Caco-2 (cell line): ENCODE measurements around the gene SURF2. TPM values are rescaled to one million over a fixed set of nuclear protein-coding genes. Genes with fewer than 3 reads are reported as not detected.

ENCODE experiments used
- BruUV-seq: library from RNA; stranded (reverse); fragments of 400-500 nt; replicated peaks from 2 replicates; lab custom pipeline; 2021; lab: Mats Ljungman, UMichigan
- CTCF ChIA-PET: fragments of 300-600 bp; sonication (Branson Sonifier 250); formaldehyde crosslinking; loops from one replicate; lab custom pipeline; 2022; ENCODE audit warnings: antibody characterized with exemption; lab: Charles Lee
- POLR2A ChIA-PET: fragments of 300-600 bp; sonication (Branson Sonifier 250); formaldehyde crosslinking; loops from one replicate; lab custom pipeline; 2022; ENCODE audit warnings: antibody characterized with exemption; lab: Charles Lee
- DNase-seq, 2 experiments: peaks; one replicate each; pipeline versions ENCODE4 v3.0.0 to v3.0.0-alpha.2; 2020 to 2022
- H3K27me3 ChIP-seq: replicated peaks from 2 replicates; pipeline ENCODE4 v1.6.0; 2011; ENCODE audit warnings: low read length; ENCODE audit not compliant: control insufficient read depth, insufficient read depth
- H3K36me3 ChIP-seq: 2 replicates; pipeline ENCODE4 v1.5.1; 2011; ENCODE audit warnings: low read length; ENCODE audit not compliant: control insufficient read depth, insufficient read depth
- H3K4me1 ChIP-seq: fragments of 250-450 bp; sonication (Bioruptor Pico); 2 replicates; pipeline ENCODE4 v1.5.1; 2020; ENCODE audit warnings: mild to moderate bottlenecking
- H3K4me3 ChIP-seq: 2 replicates; pipeline ENCODE4 v1.5.1; 2011; ENCODE audit warnings: low read depth, mild to moderate bottlenecking, control low read depth, low read length
- H3K9me3 ChIP-seq: fragments of 250-450 bp; sonication (Bioruptor Pico); 2 replicates; pipeline ENCODE4 v1.5.1; 2020; ENCODE audit warnings: mild to moderate bottlenecking, moderate library complexity
- H3K27ac Mint-ChIP-seq: one replicate; pipeline ENCODE4 v1.8.0; 2022; ENCODE audit warnings: mixed read lengths; ENCODE audit not compliant: unreplicated experiment
- H3K27me3 Mint-ChIP-seq: one replicate; pipeline ENCODE4 v1.8.0; 2022; ENCODE audit warnings: mixed read lengths; ENCODE audit not compliant: insufficient read depth, unreplicated experiment
- H3K36me3 Mint-ChIP-seq: one replicate; pipeline ENCODE4 v1.8.0; 2022; ENCODE audit warnings: mild to moderate bottlenecking, mixed read lengths; ENCODE audit not compliant: insufficient read depth, unreplicated experiment
- H3K4me1 Mint-ChIP-seq: one replicate; pipeline ENCODE4 v1.8.0; 2022; ENCODE audit warnings: low read depth, mixed read lengths; ENCODE audit not compliant: unreplicated experiment
- H3K4me3 Mint-ChIP-seq: one replicate; pipeline ENCODE4 v1.8.0; 2022; ENCODE audit warnings: mild to moderate bottlenecking, moderate library complexity, mixed read lengths; ENCODE audit not compliant: unreplicated experiment
- H3K9me3 Mint-ChIP-seq: one replicate; pipeline ENCODE4 v1.8.0; 2022; ENCODE audit warnings: mixed read lengths; ENCODE audit not compliant: unreplicated experiment
- intact Hi-C: fragments of 100-400 bp; cut with micrococcal nuclease; formaldehyde crosslinking; loops from one replicate; pipeline ENCODE4 v1.10.0; 2022; ENCODE audit not compliant: unreplicated experiment
- total RNA-seq: library from RNA; stranded (reverse); gene quantifications from 2 replicates; pipeline ENCODE4 v1.2.3, GENCODE V29; 2022
- TF ChIP-seq, protein P1 (sequence below), 2 experiments: fragments of 200-600 bp in 1 of 2; IDR thresholded peaks; 1 replicate in 1 of 2; 2 replicates in 1 of 2; pipeline versions ENCODE4 v1.5.1 to v1.8.0; 2011 to 2022; ENCODE audit warnings: antibody characterized with exemption in 1 of 2, control low read depth in 1 of 2, inconsistent platforms in 1 of 2, low read depth in 1 of 2, low read length in 1 of 2, mild to moderate bottlenecking in 1 of 2, moderate library complexity in 1 of 2; ENCODE audit not compliant: insufficient read depth in 1 of 2, severe bottlenecking in 1 of 2, unreplicated experiment in 1 of 2

SURF2 gene
- total RNA-seq, 1 experiment from 2014 or later, result 34.4 TPM

DNA sequence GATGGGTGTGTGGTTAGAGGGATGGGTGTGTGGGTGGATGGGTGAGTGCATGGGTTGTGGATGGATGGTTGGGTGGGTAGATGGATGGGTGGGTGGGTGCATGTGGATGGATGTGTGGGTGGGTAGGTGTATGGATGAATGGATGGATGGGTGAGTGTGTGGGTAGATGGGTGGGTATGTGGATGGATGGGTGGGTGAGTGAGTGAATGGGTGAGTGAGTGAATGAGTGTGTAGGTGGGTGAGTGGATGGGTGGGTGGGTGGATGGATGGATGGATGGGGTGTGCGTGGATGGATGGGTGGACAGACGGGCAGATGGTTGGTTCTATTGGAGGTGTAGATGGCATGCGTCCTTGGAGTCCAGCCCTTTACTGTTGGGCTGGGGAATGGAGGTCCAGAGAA, 37.0 kb downstream of the SURF2 start:
- H3K36me3 ChIP-seq, result no peaks in the 10 kb centered on the region
- BruUV-seq, result no TSS peak
- no peak overlapping the region for H3K4me3 Mint-ChIP-seq
- no peak for DNase-seq
- TF ChIP-seq, protein P1, sequence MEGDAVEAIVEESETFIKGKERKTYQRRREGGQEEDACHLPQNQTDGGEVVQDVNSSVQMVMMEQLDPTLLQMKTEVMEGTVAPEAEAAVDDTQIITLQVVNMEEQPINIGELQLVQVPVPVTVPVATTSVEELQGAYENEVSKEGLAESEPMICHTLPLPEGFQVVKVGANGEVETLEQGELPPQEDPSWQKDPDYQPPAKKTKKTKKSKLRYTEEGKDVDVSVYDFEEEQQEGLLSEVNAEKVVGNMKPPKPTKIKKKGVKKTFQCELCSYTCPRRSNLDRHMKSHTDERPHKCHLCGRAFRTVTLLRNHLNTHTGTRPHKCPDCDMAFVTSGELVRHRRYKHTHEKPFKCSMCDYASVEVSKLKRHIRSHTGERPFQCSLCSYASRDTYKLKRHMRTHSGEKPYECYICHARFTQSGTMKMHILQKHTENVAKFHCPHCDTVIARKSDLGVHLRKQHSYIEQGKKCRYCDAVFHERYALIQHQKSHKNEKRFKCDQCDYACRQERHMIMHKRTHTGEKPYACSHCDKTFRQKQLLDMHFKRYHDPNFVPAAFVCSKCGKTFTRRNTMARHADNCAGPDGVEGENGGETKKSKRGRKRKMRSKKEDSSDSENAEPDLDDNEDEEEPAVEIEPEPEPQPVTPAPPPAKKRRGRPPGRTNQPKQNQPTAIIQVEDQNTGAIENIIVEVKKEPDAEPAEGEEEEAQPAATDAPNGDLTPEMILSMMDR (IDR thresholded peaks at IDR 0.05; ENCODE audit: insufficient read depth in 1 of 2, low read depth in 1 of 2, low read length in 1 of 2, severe bottlenecking in 1 of 2, unreplicated experiment in 1 of 2), result no peak
- POLR2A ChIA-PET, result no interaction called here
- H3K9me3 ChIP-seq, result no peaks in the 10 kb centered on the region
- no peak overlapping the region for H3K27ac Mint-ChIP-seq
- H3K4me1 ChIP-seq, result peaks cover 17% of the 10 kb centered on the region
- CTCF ChIA-PET, result no interaction called here
- peaks cover 5% of the 10 kb centered on the region for H3K4me1 Mint-ChIP-seq
- no peaks in the 10 kb centered on the region for H3K36me3 Mint-ChIP-seq
- intact Hi-C loops, result no loop called here
- no peaks in the 10 kb centered on the region for H3K27me3 Mint-ChIP-seq
- H3K4me3 ChIP-seq, result no peak overlapping the region
- H3K9me3 Mint-ChIP-seq, result no peaks in the 10 kb centered on the region
- H3K27me3 ChIP-seq, result no peaks in the 10 kb centered on the region

DNA sequence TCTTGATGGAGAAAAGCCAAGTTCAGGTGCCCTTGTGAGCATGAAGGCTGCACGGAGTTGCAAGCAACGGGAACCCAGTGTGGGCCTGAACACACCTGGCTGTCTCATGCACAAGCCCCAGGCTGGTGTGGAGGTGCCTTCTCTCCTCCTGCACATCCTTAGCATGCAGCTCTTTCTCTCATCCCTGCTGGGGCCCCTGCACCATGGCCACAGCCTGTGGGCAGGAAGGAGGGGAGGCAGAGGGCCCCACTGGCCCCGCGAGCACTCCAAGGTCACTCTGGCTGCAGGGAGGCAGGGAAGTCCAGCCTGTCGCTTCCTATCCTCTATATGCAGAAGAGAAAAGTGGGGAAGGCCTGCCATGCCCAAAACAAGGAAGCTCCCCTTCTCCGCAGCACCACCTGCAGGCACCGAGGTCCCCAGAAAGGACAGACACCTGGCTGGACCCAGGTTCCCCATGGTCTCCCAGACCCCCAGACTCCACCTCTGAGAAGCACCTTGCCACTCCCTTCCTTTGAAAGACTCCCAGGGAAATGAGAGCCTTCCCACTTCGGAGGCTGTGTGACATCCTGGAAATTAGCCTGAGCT, 38.4 kb downstream of the SURF2 start:
- POLR2A ChIA-PET, result interaction anchor here (0.6 kb wide), 2 partner anchors 27 to 325 kb away, joined by 3 read pairs; no protein-coding TSS in a partner anchor
- H3K4me3 ChIP-seq, result no peak overlapping the region
- peaks cover 17% of the 10 kb centered on the region for H3K4me1 ChIP-seq
- BruUV-seq, result no TSS peak
- H3K9me3 ChIP-seq, result no peaks in the 10 kb centered on the region
- intact Hi-C loops, result loop anchor here (2.0 kb wide), 1 partner anchor 38 kb away; the partner anchor contains the start of genes SURF1 and SURF2
- Mint-ChIP-seq H3K9me3 (no peaks in the 10 kb centered on the region), H3K27ac (no peak overlapping the region), H3K36me3 (no peaks in the 10 kb centered on the region), H3K4me1 (peaks cover 2% of the 10 kb centered on the region), H3K27me3 (no peaks in the 10 kb centered on the region), H3K4me3 (no peak overlapping the region)
- CTCF ChIA-PET, result interaction anchor here (0.9 kb wide), 1 partner anchor 19 kb away, joined by 3 read pairs; the partner anchor contains the start of gene STKLD1
- no peak for DNase-seq
- TF ChIP-seq, protein P1 (IDR thresholded peaks at IDR 0.05; ENCODE audit: insufficient read depth in 1 of 2, low read depth in 1 of 2, low read length in 1 of 2, severe bottlenecking in 1 of 2, unreplicated experiment in 1 of 2), result peak in 1 of 2 experiments; percentile 12
- no peaks in the 10 kb centered on the region for H3K36me3 ChIP-seq
- H3K27me3 ChIP-seq, result no peaks in the 10 kb centered on the region

DNA sequence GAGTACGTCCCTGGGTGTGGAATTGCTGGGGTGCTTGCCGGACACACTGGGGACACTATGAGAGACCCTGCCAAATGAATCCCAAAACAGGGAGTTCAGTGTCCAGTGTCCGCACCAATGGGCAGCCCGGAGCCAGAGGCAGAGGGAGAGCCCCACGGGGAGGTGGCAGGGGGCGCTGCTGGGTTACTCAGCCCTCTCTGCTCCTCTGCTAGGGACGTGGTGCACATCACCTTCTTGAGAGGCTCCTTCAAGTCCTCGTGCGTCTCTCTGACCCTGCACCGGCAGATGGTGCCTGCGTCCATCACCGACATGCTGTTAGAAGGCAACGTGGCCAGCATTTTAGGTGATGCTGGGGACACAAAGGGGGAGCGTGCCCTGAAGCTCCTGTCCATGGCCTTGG, 40.6 kb downstream of the SURF2 start:
- CTCF ChIA-PET, result interaction anchor here (1.0 to 1.4 kb wide), 2 partner anchors 19 to 63 kb away, joined by 3 to 5 read pairs; partner anchors contain the start of gene CACFD1
- Histone ChIP-seq H3K36me3 (no peaks in the 10 kb centered on the region), H3K4me3 (no peak overlapping the region), H3K4me1 (peaks cover 4% of the 10 kb centered on the region; the same call in 1 of the 2 replicates), H3K9me3 (no peaks in the 10 kb centered on the region), H3K27me3 (no peaks in the 10 kb centered on the region)
- TF ChIP-seq, protein P1 (IDR thresholded peaks at IDR 0.05; ENCODE audit: insufficient read depth in 1 of 2, low read depth in 1 of 2, low read length in 1 of 2, severe bottlenecking in 1 of 2, unreplicated experiment in 1 of 2), result peak in 1 of 2 experiments; percentile 37
- no peak overlapping the region for H3K4me3 Mint-ChIP-seq
- H3K27ac Mint-ChIP-seq, result no peak overlapping the region
- POLR2A ChIA-PET, result no interaction called here
- BruUV-seq, result no TSS peak
- H3K36me3 Mint-ChIP-seq, result peaks cover 2% of the 10 kb centered on the region
- no peaks in the 10 kb centered on the region for H3K4me1 Mint-ChIP-seq
- H3K27me3 Mint-ChIP-seq, result no peaks in the 10 kb centered on the region
- intact Hi-C loops, result no loop called here
- peak in 1 of 2 experiments; percentile 51 for DNase-seq
- no peaks in the 10 kb centered on the region for H3K9me3 Mint-ChIP-seq
